ENCODE results near the gene GMDS.

Gene GMDS

GRCh38 chr6:1917626-1918371, 327.6 kb downstream of the GMDS start:
- no peak for DNase-seq

DNA sequence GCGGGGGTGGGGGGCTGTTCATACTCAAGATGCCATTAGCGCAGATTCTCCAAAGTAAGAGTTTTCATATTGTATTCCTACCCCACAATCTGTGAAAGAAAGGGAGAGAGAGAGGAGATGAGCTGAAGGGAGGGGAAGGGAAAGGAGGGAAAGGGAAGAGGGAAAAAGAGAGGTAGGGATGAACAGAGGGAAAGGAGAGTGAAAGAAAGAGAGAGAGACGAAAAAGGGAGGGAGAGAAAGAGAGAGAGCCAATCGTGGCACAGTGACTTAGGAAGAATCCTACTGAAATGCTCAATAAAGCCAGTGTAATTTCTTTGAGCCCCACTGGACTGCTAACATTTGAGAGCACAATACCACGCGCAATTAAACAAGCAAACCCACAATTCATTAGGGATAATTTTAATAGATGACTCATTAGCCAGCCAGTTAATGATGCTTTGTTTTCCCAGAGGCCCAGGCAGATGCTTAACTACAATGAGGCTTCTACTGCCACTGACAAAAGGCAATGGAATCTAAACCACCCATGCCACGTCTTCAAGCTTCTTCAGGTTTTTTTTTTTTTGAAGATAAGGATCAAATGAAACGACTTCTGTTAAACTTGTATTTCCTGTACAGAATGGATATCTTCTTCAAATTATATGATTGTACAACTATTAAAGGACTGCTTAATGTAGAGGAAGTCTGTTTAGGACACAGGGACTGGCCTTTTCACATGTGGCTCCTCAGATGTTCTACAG, 328.9 kb downstream of the GMDS start:
- no peak for DNase-seq

- no peak for DNase-seq
Measured at GRCh38 chr6:1915226-1915625, 330.2 kb downstream of the GMDS start.

GRCh38 chr6:1913577-1913976, 331.8 kb downstream of the GMDS start:
- DNase-seq, result no peak

GRCh38 chr6:1912731-1913130, 332.7 kb downstream of the GMDS start:
- no peak for DNase-seq

DNA sequence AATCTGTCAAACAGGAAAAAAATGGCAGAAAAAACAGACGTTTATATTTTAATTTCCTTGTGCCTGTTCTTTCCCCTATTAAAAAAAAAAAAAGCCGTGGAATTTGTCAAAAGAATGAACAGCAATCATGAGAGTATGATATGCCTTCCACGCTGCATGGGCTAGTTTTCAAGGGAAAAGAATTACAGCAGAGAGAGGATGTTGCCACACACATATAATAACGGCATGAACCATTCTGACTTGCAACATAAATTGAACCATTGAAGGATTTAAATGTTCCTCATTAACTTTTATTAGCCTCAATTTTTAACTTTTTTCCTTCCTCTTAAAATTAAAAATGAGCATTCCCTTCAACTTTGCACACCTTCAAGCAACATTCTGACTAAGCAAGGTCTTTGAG, 333.9 kb downstream of the GMDS start:
- no peak for DNase-seq

DNA sequence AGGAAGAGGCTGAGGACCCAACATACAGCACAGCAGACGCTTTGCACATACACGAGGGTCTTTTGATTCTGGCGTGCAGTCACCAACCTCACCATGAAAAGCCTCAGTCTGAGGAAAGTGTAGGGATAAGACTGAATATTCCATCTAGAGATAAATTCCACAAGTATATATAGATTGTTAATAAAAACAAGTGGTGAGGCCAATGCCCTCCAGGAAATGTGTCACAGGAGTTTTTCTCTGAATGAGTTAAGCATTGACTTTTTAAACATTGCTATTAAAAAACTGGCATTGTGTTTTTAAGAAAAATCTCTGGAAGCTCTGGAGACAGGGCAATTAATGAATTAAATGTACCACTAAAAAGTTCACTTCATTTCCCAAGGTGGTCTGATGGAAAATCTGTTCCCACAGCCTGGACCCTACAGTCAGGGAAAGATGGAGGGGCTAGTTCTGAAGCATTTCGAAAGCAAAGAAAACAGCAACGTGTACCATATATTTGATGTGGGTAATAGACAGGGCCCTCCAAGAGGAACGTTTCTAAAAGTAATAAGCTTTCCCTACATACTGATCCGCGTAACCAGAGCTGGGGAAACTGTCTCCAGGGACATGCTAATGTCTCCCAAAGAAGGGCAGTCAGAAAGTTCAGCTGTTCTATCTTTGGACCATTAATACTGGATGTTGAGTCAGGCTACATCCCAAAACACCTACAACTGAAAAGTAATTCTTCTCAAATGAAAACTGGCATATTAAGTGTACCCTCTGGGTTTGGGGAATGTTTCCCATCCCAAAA, 334.6 kb downstream of the GMDS start:
- no peak for DNase-seq

DNA sequence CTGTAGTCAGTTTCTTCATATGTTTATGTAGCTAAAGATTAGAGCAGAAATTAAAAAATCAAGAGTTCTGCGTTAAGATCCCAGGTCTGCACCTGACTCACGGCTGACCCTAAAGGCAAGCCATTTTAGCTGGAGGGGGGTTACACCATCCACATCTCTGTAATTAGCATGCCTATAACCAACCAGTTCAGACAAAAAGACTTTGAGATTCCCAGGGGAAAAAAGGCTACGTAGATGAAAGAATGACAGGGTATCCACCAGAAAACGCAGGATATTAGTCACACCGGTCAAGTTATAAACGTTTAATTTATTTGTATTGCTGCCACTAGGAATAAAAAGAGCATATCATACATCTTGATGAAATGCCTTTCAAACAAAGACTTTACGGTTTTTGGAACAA, 336.6 kb downstream of the GMDS start:
- no peak for DNase-seq

GRCh38 chr6:1906609-1907008, 338.8 kb downstream of the GMDS start:
- no peak for DNase-seq

DNA sequence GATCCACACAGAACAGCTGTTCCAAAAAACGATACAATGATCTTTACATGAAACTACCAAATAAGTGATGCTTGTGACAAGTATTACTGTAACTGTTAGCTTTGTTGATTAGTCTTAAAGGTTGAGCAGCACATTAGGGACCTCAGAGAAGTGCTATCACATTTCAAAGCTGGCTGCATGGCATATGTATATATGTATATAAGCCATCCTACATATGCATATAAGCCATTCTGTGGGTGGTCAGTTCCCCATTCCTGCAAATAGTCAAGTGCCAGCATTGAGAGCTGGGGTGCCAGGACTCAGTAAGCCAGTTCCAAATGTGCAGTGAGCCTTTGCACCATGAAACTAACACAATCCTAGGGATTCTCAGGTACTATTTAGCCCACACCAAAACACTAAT, 339.4 kb downstream of the GMDS start:
- DNase-seq, result no peak

DNA sequence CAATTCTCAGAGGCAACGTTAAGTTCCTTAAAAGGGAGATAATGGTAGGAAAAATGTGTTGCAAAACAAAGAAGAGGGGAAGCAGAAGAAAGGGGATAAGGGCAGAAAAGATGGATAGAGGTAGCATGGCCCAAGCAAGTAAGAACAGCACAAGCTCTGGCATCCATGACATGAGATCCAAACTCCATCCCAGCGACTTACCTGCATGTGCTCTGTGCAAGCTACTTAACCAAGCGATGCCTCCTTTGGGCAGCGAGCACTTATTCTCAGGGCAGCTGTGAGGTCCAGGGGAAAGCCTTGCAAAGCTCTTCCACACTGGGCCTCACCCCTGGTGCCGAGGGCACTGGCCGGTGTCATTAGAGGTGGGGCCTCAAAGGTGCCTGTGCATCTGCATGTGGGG, 340.5 kb downstream of the GMDS start:
- no peak for DNase-seq

GRCh38 chr6:1904466-1904799, 341.0 kb downstream of the GMDS start:
- no peak for DNase-seq

GRCh38 chr6:1903780-1904465, 341.5 kb downstream of the GMDS start:
- no peak for DNase-seq

DNA sequence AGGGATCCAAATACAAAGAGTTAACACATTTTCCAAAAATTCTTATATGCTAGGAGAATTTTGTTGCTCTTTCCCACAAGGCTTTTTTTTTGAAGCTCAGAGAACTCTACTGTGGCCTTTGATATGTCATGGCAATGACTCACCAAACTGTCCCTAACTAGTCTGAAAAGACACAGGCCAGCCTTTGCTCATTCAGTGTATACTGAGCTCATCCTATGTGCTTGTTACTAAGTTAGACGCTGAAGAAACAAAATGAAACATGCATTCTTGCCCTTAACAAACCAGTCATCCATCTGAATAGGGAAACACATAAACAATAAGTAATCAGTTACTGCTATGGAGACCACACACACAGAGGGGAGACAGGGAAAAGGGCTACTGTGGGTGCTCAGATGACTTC, 343.8 kb downstream of the GMDS start:
- DNase-seq, result no peak

GRCh38 chr6:1896897-1897296, 348.5 kb downstream of the GMDS start:
- DNase-seq, result no peak

- DNase-seq, result no peak
Measured at GRCh38 chr6:1895721-1896120, 349.7 kb downstream of the GMDS start.

DNA sequence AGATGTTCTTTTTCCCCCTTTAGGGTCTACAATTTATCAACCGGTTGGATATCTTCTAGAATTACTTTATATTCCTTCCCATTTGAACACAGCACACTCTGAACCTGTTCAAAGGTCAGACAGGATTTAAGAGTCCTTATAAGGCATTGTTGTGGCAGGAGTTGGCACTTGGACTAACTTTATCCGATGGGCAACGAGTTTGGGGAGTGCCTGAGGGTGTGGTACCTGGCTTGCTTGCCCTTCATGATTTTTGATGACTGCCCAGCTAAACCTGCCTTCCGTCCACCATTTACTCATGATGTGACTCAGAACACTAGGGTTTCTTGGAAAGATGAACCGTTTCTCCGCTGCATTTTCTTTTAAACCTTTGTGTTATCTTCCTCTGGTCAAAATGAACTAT, 350.5 kb downstream of the GMDS start:
- no peak for DNase-seq

DNA sequence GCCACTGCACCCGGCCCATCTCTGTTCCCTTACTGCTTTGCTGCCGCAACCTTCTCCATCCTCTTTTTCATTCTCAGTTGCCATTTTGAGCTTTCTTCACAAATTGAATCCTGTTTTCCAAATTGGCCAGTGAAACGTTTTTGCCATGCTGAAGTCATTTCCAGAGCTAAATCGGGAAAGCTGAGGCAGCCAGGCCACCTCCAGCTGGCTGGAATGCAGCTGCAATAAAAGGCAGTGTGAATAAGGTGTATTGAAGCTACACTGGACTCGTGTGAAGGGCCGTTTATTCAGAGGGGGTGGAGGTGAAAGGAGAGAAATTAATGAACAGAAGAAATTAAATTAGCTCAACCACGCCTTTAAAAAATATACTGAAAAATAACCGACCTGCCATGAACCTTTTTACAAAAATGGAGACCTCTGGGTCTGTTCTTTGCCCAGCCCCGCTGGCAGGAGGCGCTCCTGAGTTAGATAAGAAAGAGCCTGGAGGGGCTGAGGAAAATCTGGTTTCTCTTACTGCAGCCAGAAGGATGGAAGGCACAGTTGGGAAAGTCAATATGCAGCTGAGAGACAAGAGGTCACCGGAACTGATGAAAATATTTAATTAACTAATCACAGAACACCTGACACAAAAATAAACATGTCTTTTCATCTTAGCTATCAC, 351.8 kb downstream of the GMDS start:
- DNase-seq, result no peak

- DNase-seq, result no peak
Measured at GRCh38 chr6:1892716-1893115, 352.7 kb downstream of the GMDS start.

- no peak for DNase-seq
Measured at GRCh38 chr6:1890987-1891386, 354.4 kb downstream of the GMDS start.

DNA sequence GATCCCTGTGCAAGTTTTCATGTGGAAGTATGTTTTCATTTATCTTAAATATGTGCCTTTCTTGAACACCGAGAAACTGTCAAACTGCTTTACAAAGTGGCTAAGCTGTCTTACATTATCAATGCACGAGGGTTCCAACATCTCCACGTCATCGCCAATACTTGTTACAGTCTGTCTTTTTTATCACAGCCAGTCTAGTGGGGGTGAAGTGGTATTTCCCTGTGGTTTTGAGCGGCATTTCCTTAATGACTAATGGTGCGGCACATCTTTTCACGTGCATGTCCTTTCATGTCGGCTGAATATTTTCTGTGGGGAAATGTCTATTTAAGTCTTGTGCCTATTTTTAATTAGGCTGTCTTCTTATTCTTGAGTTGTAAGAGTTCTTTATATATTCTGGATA, 355.3 kb downstream of the GMDS start:
- DNase-seq, result peak; percentile 27

DNA sequence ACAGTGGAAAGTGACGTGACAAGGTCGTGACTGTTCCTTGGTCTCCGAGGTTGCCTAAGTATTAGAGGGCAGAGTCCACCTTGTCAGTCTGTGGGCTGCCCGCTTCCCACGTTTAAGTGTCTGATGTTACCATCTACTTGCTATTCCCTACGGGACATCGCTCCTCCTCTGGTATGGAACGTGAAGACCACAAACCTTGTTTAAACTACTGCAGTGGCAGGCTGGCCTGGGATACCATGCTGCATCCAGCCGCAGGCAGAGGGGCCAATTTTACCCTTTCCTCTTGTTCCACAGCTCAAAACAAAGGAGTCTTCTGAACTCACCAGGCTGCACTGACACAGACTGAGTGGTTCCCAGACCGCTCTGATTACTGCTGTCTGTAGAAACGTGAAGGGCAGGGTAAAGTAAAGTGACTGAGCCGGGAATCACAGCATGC, 359.8 kb downstream of the GMDS start:
- DNase-seq, result no peak

- no peak for DNase-seq
Measured at GRCh38 chr6:1884313-1884712, 361.1 kb downstream of the GMDS start.
